Neutrophil (primary cell): Measurements from ENCODE around the gene PER1.

Experiments
- H3K27ac ChIP-seq: fragments of 200-600 bp; sonication (generic); 2 replicates; pipeline ENCODE4 v1.5.1; 2016; ENCODE audit warnings: mild to moderate bottlenecking, moderate library complexity
- H3K27me3 ChIP-seq: fragments of 200-600 bp; sonication (generic); 2 replicates; pipeline ENCODE4 v1.6.0; 2016; ENCODE audit warnings: mild to moderate bottlenecking
- H3K36me3 ChIP-seq: fragments of 200-600 bp; sonication (generic); 2 replicates; pipeline ENCODE4 v1.5.1; 2017
- H3K4me1 ChIP-seq, 2 experiments: fragments of 200-600 bp in 1 of 2; sonication (generic) in 1 of 2; 1 replicate in 1 of 2; 2 replicates in 1 of 2; pipeline versions ENCODE4 v1.5.1 to v1.6.1; 2013 to 2016; ENCODE audit warnings: low read depth in 1 of 2, low read length in 1 of 2, mild to moderate bottlenecking in 1 of 2, moderate library complexity in 1 of 2; ENCODE audit not compliant: control insufficient read depth in 1 of 2, insufficient read depth in 1 of 2
- H3K4me3 ChIP-seq, 2 experiments: fragments of 200-600 bp in 1 of 2; sonication (generic) in 1 of 2; 1 replicate in 1 of 2; 2 replicates in 1 of 2; pipeline ENCODE4 v1.5.1; 2013 to 2016; ENCODE audit warnings: low read depth in 1 of 2, low read length in 1 of 2, mild to moderate bottlenecking in 1 of 2, moderate library complexity in 1 of 2
- H3K9me3 ChIP-seq: fragments of 200-600 bp; sonication (generic); 2 replicates; pipeline ENCODE4 v1.5.1; 2016
- TF ChIP-seq, protein P1 (sequence below): fragments of 200-600 bp; sonication (generic); IDR thresholded peaks from 2 replicates; pipeline ENCODE4 v1.5.1; 2016; ENCODE audit warnings: antibody characterized with exemption

PER1 gene

DNA sequence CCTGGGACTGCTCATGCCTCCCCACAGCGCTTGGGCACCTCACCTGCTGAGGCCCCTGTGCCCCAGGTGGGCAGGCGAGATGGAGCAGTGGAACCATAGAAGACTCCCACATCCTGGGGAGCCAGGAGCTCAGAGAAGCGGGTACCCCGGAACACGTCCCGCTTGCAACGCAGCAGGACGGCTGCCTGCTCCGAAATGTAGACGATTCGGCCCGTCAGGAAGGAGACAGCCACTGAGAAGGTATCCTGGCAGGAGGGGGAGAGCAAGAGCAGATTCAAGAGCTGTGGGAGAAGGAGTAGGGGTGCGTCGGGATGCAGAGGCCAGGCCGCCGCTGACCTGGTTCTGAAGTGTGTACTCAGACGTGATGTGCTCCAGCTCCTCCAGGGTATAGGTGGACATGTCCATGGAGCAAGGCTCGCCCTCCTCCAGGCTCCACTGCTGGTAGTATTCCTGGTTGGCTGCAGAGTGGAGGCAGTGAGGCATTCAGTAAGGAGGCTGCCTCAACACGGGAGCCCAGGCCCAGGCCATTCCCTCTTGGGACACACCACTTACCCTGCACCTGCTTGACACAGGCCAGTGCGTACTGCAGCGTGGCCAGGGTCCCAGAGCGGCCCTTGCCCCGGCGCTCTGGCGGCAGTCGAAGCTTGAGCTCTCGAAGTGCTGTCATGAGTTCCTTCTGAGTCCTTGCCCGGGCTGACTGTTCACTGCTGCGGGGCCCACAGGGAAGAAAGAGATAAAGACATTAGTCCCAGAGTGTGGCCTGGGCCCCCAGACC, 2.6 kb downstream of the PER1 start:
- TF ChIP-seq, protein P1, sequence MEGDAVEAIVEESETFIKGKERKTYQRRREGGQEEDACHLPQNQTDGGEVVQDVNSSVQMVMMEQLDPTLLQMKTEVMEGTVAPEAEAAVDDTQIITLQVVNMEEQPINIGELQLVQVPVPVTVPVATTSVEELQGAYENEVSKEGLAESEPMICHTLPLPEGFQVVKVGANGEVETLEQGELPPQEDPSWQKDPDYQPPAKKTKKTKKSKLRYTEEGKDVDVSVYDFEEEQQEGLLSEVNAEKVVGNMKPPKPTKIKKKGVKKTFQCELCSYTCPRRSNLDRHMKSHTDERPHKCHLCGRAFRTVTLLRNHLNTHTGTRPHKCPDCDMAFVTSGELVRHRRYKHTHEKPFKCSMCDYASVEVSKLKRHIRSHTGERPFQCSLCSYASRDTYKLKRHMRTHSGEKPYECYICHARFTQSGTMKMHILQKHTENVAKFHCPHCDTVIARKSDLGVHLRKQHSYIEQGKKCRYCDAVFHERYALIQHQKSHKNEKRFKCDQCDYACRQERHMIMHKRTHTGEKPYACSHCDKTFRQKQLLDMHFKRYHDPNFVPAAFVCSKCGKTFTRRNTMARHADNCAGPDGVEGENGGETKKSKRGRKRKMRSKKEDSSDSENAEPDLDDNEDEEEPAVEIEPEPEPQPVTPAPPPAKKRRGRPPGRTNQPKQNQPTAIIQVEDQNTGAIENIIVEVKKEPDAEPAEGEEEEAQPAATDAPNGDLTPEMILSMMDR, result no peak
- H3K27ac ChIP-seq, result no peak overlapping the region
- H3K4me3 ChIP-seq, result no peak overlapping the region
- H3K9me3 ChIP-seq, result no peaks in the 10 kb centered on the region
- H3K36me3 ChIP-seq, result peaks cover 15% of the 10 kb centered on the region
- H3K4me1 ChIP-seq, result peaks cover 41 to 43% of the 10 kb centered on the region in 2 experiments
- H3K27me3 ChIP-seq, result peaks cover 15% of the 10 kb centered on the region

GRCh38 chr17:8148560-8148959, 3.6 kb downstream of the PER1 start:
- no peak overlapping the region for H3K27ac ChIP-seq
- H3K9me3 ChIP-seq, result no peaks in the 10 kb centered on the region
- TF ChIP-seq, protein P1, result no peak
- H3K27me3 ChIP-seq, result peaks cover 15% of the 10 kb centered on the region
- no peak overlapping the region for H3K4me3 ChIP-seq
- H3K4me1 ChIP-seq, result peaks cover 30 to 32% of the 10 kb centered on the region in 2 experiments
- peaks cover 15% of the 10 kb centered on the region for H3K36me3 ChIP-seq

- Histone ChIP-seq H3K9me3 (no peaks in the 10 kb centered on the region), H3K27me3 (peaks cover 12% of the 10 kb centered on the region), H3K27ac (no peak overlapping the region), H3K36me3 (peaks cover 15% of the 10 kb centered on the region), H3K4me3 (no peak overlapping the region), H3K4me1 (peaks cover 25 to 26% of the 10 kb centered on the region in 2 experiments)
- TF ChIP-seq, protein P1, result no peak
These were observed 4.3 kb downstream of the PER1 start for GRCh38 chr17:8147805-8148404.

DNA sequence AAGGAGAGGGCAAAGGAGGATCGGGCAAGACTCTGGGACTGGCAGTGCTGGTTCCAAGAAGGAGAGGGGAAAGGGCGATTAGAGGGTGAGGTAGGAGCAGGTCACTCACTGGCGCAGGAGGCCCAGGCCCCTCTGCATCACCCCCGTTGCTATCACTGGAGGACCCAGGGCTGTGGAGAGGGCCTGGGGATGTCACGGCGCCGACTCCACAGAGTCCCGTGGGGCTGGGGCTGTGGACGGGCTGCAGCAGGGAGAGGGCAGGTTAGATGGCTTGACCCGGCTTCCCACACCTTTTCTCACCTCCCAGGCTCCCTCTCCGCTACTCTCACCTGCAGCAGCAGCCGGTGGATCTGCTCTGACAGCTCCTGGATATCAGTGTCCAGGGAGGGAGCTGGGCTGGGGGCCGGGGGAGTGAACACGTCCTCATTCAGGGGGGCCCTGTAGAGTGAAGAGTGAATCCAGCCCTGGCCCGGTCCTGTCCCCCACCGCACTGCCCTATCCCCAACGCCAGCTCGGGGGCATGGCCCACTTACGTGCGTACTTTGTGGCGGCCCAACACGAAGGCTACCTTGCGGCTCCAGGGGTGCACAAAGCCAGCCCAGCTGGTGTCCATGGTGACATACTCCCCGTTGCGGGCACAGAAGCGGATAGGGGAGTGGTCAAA, 4.9 kb downstream of the PER1 start:
- TF ChIP-seq, protein P1, result no peak
- H3K4me1 ChIP-seq, result peaks cover 18 to 19% of the 10 kb centered on the region in 2 experiments

DNA sequence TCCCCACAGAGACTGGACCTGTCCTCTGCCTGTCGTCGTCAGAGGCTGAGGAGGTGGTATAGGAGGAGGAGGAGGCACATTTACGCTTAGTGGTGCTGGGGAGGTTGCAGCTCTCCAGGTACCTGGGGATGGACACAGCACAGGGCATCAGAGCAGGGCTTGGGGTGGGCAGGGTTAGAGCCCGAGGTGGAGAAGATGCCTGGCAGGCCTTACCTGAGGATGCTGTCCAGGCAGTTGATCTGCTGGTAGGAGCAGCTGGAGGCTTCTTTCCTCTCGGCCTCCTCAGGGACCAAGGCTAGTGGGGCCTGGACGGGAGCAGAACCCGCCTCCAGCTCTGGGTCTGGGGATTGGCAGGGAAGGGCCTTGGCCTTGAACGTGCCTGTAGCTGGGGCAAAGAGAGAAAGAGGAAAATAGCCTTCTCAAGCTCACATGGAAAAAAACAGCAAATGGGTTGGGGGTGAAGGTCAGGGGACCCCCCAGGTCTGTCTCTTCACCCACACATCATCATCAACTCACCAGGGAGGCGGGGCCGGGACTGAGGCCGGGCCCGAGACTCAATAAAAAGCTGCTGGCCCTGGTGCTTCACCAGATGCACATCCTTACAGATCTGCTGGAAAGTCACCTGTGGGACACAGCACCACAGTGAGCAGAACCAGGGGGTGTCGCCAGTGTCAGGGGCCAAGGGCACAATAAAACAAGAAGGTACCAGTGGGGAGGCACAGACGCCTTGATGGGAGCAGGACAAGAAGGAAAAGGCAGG, 5.6 kb downstream of the PER1 start:
- H3K4me1 ChIP-seq, result peaks cover 11 to 12% of the 10 kb centered on the region in 2 experiments
- peaks cover 15% of the 10 kb centered on the region for H3K36me3 ChIP-seq
- H3K9me3 ChIP-seq, result no peaks in the 10 kb centered on the region
- TF ChIP-seq, protein P1, result no peak
- H3K4me3 ChIP-seq, result no peak overlapping the region
- H3K27me3 ChIP-seq, result no peaks in the 10 kb centered on the region
- no peak overlapping the region for H3K27ac ChIP-seq

More for the DNA sequence above, 4.9 kb downstream of the PER1 start:
- Histone ChIP-seq H3K27ac (no peak overlapping the region), H3K9me3 (no peaks in the 10 kb centered on the region), H3K27me3 (peaks cover 6% of the 10 kb centered on the region), H3K36me3 (peaks cover 15% of the 10 kb centered on the region), H3K4me3 (no peak overlapping the region)
